ENCODE results near the gene EMC6.

- TF ChIP-seq POLR2A (IDR thresholded peaks at IDR 0.05; ENCODE audit: low read length) (peak; percentile 66), GATA1 (IDR thresholded peaks at IDR 0.05; ENCODE audit: low read depth, low read length) (no peak)
Observed at GRCh38 chr17:3636154-3636907, 32.3 kb upstream of the EMC6 start, which contains the start of the genes CTNS and SHPK.

Data from erythroblast (primary cell).